Left forelimb (tissue), 1 donor: ENCODE results near the gene MRPL2.
A peak's percentile ranks its signal among the peaks of the same experiment; 100 is the strongest.
"Not testable (repeated sequence)": the region's sequence is repeated elsewhere in the genome, so short reads cannot be mapped to it uniquely, and the experiment has no call there.

Experiments
- DNase-seq: peaks from one replicate; pipeline ENCODE4 v3.0.0-alpha.2; 2018; ENCODE audit warnings: low spot score

The MRPL2 gene

GRCh38 chr6:43082806-43083655 is 23.8 kb upstream of the MRPL2 start:
- DNase-seq = no peak

- not testable (repeated sequence) for DNase-seq
Observed at GRCh38 chr6:43081922-43082321, 22.7 kb upstream of the MRPL2 start.

- DNase-seq = no peak
Observed at GRCh38 chr6:43081043-43081442, 21.8 kb upstream of the MRPL2 start.

- DNase-seq = no peak
Observed at GRCh38 chr6:43078691-43079090, 19.5 kb upstream of the MRPL2 start.

- DNase-seq = no peak
Observed at GRCh38 chr6:43077981-43078511, 18.8 kb upstream of the MRPL2 start.

GRCh38 chr6:43077333-43077809 is 18.1 kb upstream of the MRPL2 start:
- DNase-seq = no peak

- DNase-seq = peak; percentile 74
Observed at GRCh38 chr6:43076464-43077332, 17.5 kb upstream of the MRPL2 start.

GRCh38 chr6:43075670-43076463 is 16.6 kb upstream of the MRPL2 start, which contains the start of gene PTK7:
TSS of gene PTK7 (plus strand) at chr6:43076314. CDS start at chr6:43076489, 175 bp downstream.
- DNase-seq = peak; percentile 92

- no peak for DNase-seq
Observed at GRCh38 chr6:43074847-43075669, 15.8 kb upstream of the MRPL2 start.

- DNase-seq = no peak
Observed at GRCh38 chr6:43070028-43070632, 10.9 kb upstream of the MRPL2 start.

- DNase-seq = no peak
Observed at GRCh38 chr6:43062818-43063217, 3.6 kb upstream of the MRPL2 start.

- DNase-seq = no peak
Observed at GRCh38 chr6:43061861-43062260, 2.6 kb upstream of the MRPL2 start.

GRCh38 chr6:43060755-43061633 is 1.8 kb upstream of the MRPL2 start:
- DNase-seq = no peak

- DNase-seq = no peak
Observed at GRCh38 chr6:43060034-43060754, 960 bp upstream of the MRPL2 start.

- no peak for DNase-seq
Observed at GRCh38 chr6:43058531-43058930, 703 bp downstream of the MRPL2 start.

GRCh38 chr6:43055966-43056365 is 3.3 kb downstream of the MRPL2 start:
- no peak for DNase-seq

GRCh38 chr6:43054206-43054943 is 4.9 kb downstream of the MRPL2 start:
- no peak for DNase-seq
